Measurements from ENCODE around the gene KIAA0586. TPM values are rescaled to one million over a fixed set of nuclear protein-coding genes. Genes with fewer than 3 reads are reported as not detected.

The KIAA0586 gene
- total RNA-seq, 1 donor from 2014 or later: 20.1 TPM

GRCh38 chr14:58547649-58548048 lies 120.1 kb downstream of the KIAA0586 start:
- DNase-seq (ENCODE audit: low spot score in 2 of 2): no peak
- Histone ChIP-seq H3K9me3 (no peaks in the 10 kb centered on the region), H3K4me1 (no peaks in the 10 kb centered on the region), H3K27ac (no peak overlapping the region), H3K36me3 (no peaks in the 10 kb centered on the region), H3K4me3 (no peak overlapping the region), H3K27me3 (no peaks in the 10 kb centered on the region)
- intact Hi-C loops (cut with DNase I): no loop called here
- no peak for TF ChIP-seq CTCF (IDR thresholded peaks at IDR 0.05)

DNA sequence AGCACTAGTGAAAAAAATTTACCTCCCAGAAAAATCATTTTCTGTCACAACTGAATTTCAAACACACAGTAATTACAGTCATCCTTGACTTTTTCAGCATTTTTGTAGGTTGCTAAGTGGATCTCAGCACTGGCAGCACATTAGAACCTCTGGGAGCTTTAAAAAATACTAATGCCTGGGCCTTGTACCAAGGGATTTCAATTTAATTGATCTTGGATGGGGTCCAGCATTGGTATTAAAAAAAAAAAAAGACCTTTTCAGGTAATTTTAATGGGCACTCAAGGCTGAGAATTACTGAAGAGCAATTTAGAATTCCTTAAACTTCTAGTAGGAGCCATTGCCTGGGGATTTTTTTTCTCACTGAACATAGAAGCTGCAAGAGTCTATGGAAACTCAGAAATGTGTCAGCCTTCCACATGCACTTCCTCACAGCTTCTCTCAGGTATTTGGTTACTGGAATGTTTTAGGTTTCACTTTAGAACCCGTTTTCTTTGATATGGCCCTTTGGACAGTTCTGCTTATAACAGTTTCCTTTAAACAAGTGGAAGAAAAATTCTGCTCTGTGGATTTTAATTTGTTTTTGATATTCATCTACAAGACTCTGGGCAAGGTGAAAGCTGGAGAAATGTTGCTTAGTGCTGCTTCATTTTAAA lies 121.7 kb downstream of the KIAA0586 start:
- Histone ChIP-seq H3K4me3 (no peak overlapping the region), H3K27me3 (no peaks in the 10 kb centered on the region), H3K4me1 (no peaks in the 10 kb centered on the region), H3K36me3 (no peaks in the 10 kb centered on the region), H3K9me3 (no peaks in the 10 kb centered on the region), H3K27ac (no peak overlapping the region)
- TF ChIP-seq CTCF (IDR thresholded peaks at IDR 0.05): no peak
- intact Hi-C loops (cut with DNase I): no loop called here
- DNase-seq (ENCODE audit: low spot score in 2 of 2): no peak

- TF ChIP-seq CTCF (IDR thresholded peaks at IDR 0.05): no peak
- Histone ChIP-seq H3K27ac (no peak overlapping the region), H3K36me3 (no peaks in the 10 kb centered on the region), H3K27me3 (no peaks in the 10 kb centered on the region), H3K4me3 (no peak overlapping the region), H3K9me3 (no peaks in the 10 kb centered on the region), H3K4me1 (no peaks in the 10 kb centered on the region)
- DNase-seq (ENCODE audit: low spot score in 2 of 2): no peak
- intact Hi-C loops (cut with DNase I): no loop called here
These were observed 126.4 kb downstream of the KIAA0586 start for GRCh38 chr14:58553959-58554358.

DNA sequence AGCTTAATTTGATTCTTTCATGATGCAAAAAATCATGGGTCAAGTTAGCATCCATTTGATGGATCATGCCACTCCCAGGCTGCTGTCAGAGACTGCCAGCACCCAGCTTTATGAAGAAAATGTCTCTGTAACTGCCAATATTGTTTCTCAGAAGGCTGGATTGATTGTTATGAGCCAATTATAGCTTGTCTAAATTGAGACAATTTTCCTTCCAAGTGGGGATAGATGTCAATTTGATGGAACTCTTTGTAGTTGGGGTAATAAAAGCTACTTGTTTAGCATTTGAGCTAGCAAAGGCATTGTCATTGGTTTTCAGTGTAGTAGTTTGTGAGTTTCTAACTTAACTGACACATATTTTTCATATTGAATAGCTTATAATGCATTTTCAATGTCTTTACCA lies 128.1 kb downstream of the KIAA0586 start:
- intact Hi-C loops (cut with DNase I): no loop called here
- Histone ChIP-seq H3K4me3 (no peak overlapping the region), H3K27ac (no peak overlapping the region), H3K4me1 (no peaks in the 10 kb centered on the region), H3K9me3 (no peaks in the 10 kb centered on the region), H3K36me3 (no peaks in the 10 kb centered on the region), H3K27me3 (no peaks in the 10 kb centered on the region)
- TF ChIP-seq CTCF (IDR thresholded peaks at IDR 0.05): no peak
- no peak for DNase-seq (ENCODE audit: low spot score in 2 of 2)

GRCh38 chr14:58557242-58557641 lies 129.7 kb downstream of the KIAA0586 start:
- no peak for DNase-seq (ENCODE audit: low spot score in 2 of 2)
- TF ChIP-seq CTCF (IDR thresholded peaks at IDR 0.05): no peak

DNA sequence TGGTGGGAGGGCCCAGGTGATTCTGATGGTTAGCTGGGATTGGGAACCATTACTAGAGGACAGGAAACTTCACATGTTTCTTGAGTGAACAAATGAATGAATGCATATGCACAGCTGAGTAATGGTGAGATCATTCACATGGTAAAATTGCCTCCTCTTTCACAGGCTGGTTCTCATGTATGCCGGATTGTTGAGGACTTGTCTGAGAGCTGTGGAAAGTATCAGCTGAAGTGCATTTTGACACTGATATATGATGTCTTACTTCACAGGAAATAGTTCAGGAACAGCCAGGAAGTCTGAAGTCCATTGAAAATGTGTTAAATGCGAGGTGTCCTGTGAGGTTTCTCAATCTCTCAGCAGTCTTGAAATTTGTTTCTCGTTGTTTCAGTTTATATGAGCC lies 132.7 kb downstream of the KIAA0586 start:
- no peaks in the 10 kb centered on the region for H3K36me3 ChIP-seq
- DNase-seq (ENCODE audit: low spot score in 2 of 2): no peak
- H3K9me3 ChIP-seq: no peaks in the 10 kb centered on the region
- no peaks in the 10 kb centered on the region for H3K4me1 ChIP-seq
- H3K27ac ChIP-seq: peak overlapping the region; percentile 6 to 19
- TF ChIP-seq CTCF (IDR thresholded peaks at IDR 0.05): no peak
- H3K27me3 ChIP-seq: no peaks in the 10 kb centered on the region
- no peak overlapping the region for H3K4me3 ChIP-seq
- intact Hi-C loops (cut with DNase I): no loop called here

More at GRCh38 chr14:58557242-58557641, 129.7 kb downstream of the KIAA0586 start:
- Histone ChIP-seq H3K4me1 (no peaks in the 10 kb centered on the region), H3K27me3 (no peaks in the 10 kb centered on the region), H3K9me3 (no peaks in the 10 kb centered on the region), H3K27ac (no peak overlapping the region), H3K36me3 (no peaks in the 10 kb centered on the region), H3K4me3 (no peak overlapping the region)
- intact Hi-C loops (cut with DNase I): no loop called here

All from ascending aorta (tissue), 2 donors.